GM13976 (cell line): Measurements from ENCODE around the gene SAMD4B.

Experiments used
- DNase-seq: peaks from one replicate; pipeline ENCODE4 v3.0.0; 2012; ENCODE audit warnings: low spot score
- CTCF ChIP-seq: IDR thresholded peaks from 2 replicates; pipeline ENCODE4 v1.5.1; 2012; ENCODE audit warnings: borderline replicate concordance, mild to moderate bottlenecking; ENCODE audit not compliant: insufficient read depth; ENCODE audit errors: extremely low read depth, missing control alignments, control extremely low read depth
- in situ Hi-C: fragments of 300-500 bp; cut with MboI; formaldehyde crosslinking; loops from one replicate; pipeline ENCODE4 v1.12.0; 2022; ENCODE audit warnings: low sequenced_read_pairs, mixed read lengths, inconsistent platforms; ENCODE audit not compliant: unreplicated experiment

The SAMD4B gene

DNA sequence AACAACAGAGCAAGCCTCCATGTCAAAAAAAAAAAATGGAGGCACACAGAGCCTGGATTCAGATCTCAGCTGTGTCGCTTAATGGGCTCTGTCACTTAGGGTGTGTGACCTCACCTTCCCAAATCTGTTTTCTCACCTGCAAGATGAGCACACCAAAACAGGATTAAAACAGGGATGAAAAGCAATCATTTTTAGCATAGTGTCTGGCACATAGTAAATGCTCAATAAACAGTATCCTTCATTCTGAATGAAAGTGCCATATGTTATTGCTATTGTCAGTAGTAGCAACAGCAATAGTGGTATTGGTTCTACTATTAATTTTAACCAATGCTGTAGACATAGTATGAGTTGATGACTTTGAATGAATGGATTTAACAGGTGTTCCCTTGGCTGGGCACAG is 23.3 kb downstream of the SAMD4B start:
- no peak for DNase-seq
- no peak for TF ChIP-seq CTCF
- in situ Hi-C loops = no loop called here

DNA sequence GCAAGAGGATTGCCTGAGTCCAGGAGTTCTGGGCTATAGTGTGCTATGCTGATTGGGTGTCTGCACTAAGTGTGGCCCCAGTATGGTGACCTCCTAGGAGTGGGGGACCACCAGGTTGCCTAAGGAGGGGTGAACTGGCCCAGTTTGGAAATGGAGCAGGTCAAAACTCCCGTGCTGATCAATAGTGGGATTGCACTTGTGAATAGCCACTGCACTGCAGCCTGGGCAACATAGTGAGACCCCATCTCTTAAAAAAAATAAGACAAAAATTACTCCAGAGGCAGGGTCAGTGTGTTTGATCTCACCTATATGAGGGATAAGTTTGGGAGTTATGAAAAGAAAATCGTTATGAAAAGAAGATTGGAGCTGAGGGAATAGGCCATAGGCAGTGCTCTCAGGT is 27.0 kb downstream of the SAMD4B start:
- TF ChIP-seq CTCF = no peak
- in situ Hi-C loops = no loop called here
- DNase-seq = no peak

GRCh38 chr19:39370735-39371134 is 28.5 kb downstream of the SAMD4B start:
- no peak for TF ChIP-seq CTCF
- no peak for DNase-seq
- in situ Hi-C loops = no loop called here

GRCh38 chr19:39372047-39372802 is 30.0 kb downstream of the SAMD4B start:
- no peak for TF ChIP-seq CTCF
- in situ Hi-C loops = no loop called here
- DNase-seq = no peak

GRCh38 chr19:39372941-39373340 is 30.7 kb downstream of the SAMD4B start:
- no peak for DNase-seq
- no peak for TF ChIP-seq CTCF
- in situ Hi-C loops = no loop called here

- TF ChIP-seq CTCF = no peak
- no peak for DNase-seq
- in situ Hi-C loops = no loop called here
These were observed 33.7 kb downstream of the SAMD4B start for GRCh38 chr19:39375929-39376328.
